H1 (cell line): ENCODE measurements around the gene EPB41L4B. TPM values are rescaled to one million over a fixed set of nuclear protein-coding genes. Genes with fewer than 3 reads are reported as not detected.

Experiments used
- CTCF ChIA-PET: fragments of 300-600 bp; sonication (Branson Sonifier 250); formaldehyde crosslinking; loops from one replicate; lab custom pipeline; 2021; ENCODE audit not compliant: partially characterized antibody; lab: Charles Lee
- POLR2A ChIA-PET: fragments of 300-600 bp; sonication (Branson Sonifier 250); formaldehyde crosslinking; loops from one replicate; lab custom pipeline; 2021; ENCODE audit warnings: inconsistent platforms; ENCODE audit not compliant: partially characterized antibody; lab: Charles Lee
- DNase-seq, 2 experiments: peaks; one replicate each; pipeline versions ENCODE4 v3.0.0 to v3.0.0-alpha.2; 2010 to 2022; ENCODE audit warnings: low spot score in 2 of 2, low read depth in 1 of 2, mixed read lengths in 1 of 2
- FAIRE-seq: peaks from 2 replicates; lab custom pipeline; 2011; peaks lifted over from hg19 to GRCh38; lab: Jason Lieb, UNC
- H2AFZ ChIP-seq: 2 replicates; pipeline ENCODE4 v1.8.1; 2012; ENCODE audit warnings: low read length, inconsistent platforms
- H2AK5ac ChIP-seq: 2 replicates; pipeline ENCODE4 v1.6.1; 2013; ENCODE audit warnings: low read depth, low read length
- H2BK120ac ChIP-seq: replicated peaks from 2 replicates; pipeline ENCODE3; 2013; ENCODE audit warnings: low read depth, low read length, inconsistent platforms
- H2BK12ac ChIP-seq: 2 replicates; pipeline ENCODE4 v1.6.1; 2013; ENCODE audit warnings: low read depth, low read length
- H2BK15ac ChIP-seq: 2 replicates; pipeline ENCODE4 v1.6.1; 2013; ENCODE audit warnings: low read length
- H2BK20ac ChIP-seq: 2 replicates; pipeline ENCODE4 v1.6.1; 2013; ENCODE audit warnings: low read length
- H2BK5ac ChIP-seq: 2 replicates; pipeline ENCODE4 v1.6.1; 2013; ENCODE audit warnings: low read depth, low read length
- H3K14ac ChIP-seq: 2 replicates; pipeline ENCODE4 v1.6.1; 2013; ENCODE audit warnings: inconsistent platforms; ENCODE audit not compliant: insufficient read length
- H3K18ac ChIP-seq: 2 replicates; pipeline ENCODE4 v1.6.1; 2013; ENCODE audit warnings: low read length; ENCODE audit errors: extremely low read depth
- H3K23ac ChIP-seq: 2 replicates; pipeline ENCODE4 v1.6.1; 2013; ENCODE audit warnings: inconsistent platforms; ENCODE audit not compliant: insufficient read length
- H3K23me2 ChIP-seq: 2 replicates; pipeline ENCODE4 v1.6.1; 2013; ENCODE audit warnings: low read depth, low read length
- H3K27ac ChIP-seq: 2 replicates; pipeline ENCODE4 v1.6.1; 2011; ENCODE audit warnings: low read depth, low read length, inconsistent platforms
- H3K27me3 ChIP-seq, 4 experiments: replicated peaks in 1 of 4; 1 replicate in 1 of 4; 2 replicates in 3 of 4; pipeline versions ENCODE4 v1.6.1 to v1.8.1; 2011 to 2013; ENCODE audit warnings: low read length in 3 of 4, mild to moderate bottlenecking in 3 of 4, inconsistent platforms in 2 of 4, mixed read lengths in 2 of 4, moderate library complexity in 1 of 4; ENCODE audit not compliant: control insufficient read depth in 3 of 4, insufficient read depth in 3 of 4; ENCODE audit errors: extremely low read depth in 1 of 4
- H3K36me3 ChIP-seq, 4 experiments: 2 replicates each; pipeline versions ENCODE4 v1.6.1 to v1.8.1; 2011 to 2013; ENCODE audit warnings: mild to moderate bottlenecking in 4 of 4, low read length in 3 of 4, moderate library complexity in 2 of 4, control low read depth in 1 of 4, inconsistent platforms in 1 of 4; ENCODE audit not compliant: insufficient read depth in 4 of 4, control insufficient read depth in 2 of 4
- H3K4ac ChIP-seq: replicated peaks from 2 replicates; pipeline ENCODE3; 2013; ENCODE audit warnings: low read length, low read depth, mixed read lengths, inconsistent platforms; ENCODE audit not compliant: insufficient read length
- H3K4me1 ChIP-seq, 4 experiments: replicated peaks in 1 of 4; 1 replicate in 1 of 4; 2 replicates in 3 of 4; pipeline versions ENCODE4 v1.6.1 to v1.8.1; 2011 to 2013; ENCODE audit warnings: low read length in 3 of 4, inconsistent platforms in 2 of 4, mixed read lengths in 1 of 4; ENCODE audit not compliant: insufficient read depth in 4 of 4, control insufficient read depth in 3 of 4
- H3K4me2 ChIP-seq, 2 experiments: 2 replicates each; pipeline versions ENCODE4 v1.6.1 to v1.8.1; 2011 to 2013; ENCODE audit warnings: low read depth in 2 of 2, low read length in 2 of 2, control low read depth in 1 of 2, inconsistent platforms in 1 of 2, mild to moderate bottlenecking in 1 of 2; ENCODE audit not compliant: insufficient read depth in 1 of 2
- H3K4me3 ChIP-seq, 4 experiments: fragments of 200-600, 300-600 bp in 1 of 4; sonication (generic), shearing (Covaris generic), sonication (Bioruptor Twin) in 1 of 4; 2 replicates each; pipeline versions ENCODE4 v1.5.1 to v1.8.1; 2011 to 2016; ENCODE audit warnings: low read length in 4 of 4, low read depth in 3 of 4, control low read depth in 2 of 4, inconsistent platforms in 2 of 4, mild to moderate bottlenecking in 2 of 4, mixed read lengths in 1 of 4, moderate library complexity in 1 of 4; ENCODE audit not compliant: insufficient read depth in 2 of 4; ENCODE audit errors: extremely low read depth in 1 of 4
- H3K56ac ChIP-seq: replicated peaks from 2 replicates; pipeline ENCODE3; 2013; ENCODE audit warnings: low read depth, mild to moderate bottlenecking, mixed read lengths, low read length, inconsistent platforms; ENCODE audit not compliant: insufficient read length
- H3K79me1 ChIP-seq: 2 replicates; pipeline ENCODE4 v1.6.1; 2013; ENCODE audit warnings: low read depth, low read length, control low read depth
- H3K79me2 ChIP-seq, 2 experiments: 2 replicates each; pipeline versions ENCODE4 v1.6.1 to v1.8.1; 2012 to 2013; ENCODE audit warnings: low read length in 2 of 2, mild to moderate bottlenecking in 2 of 2, inconsistent platforms in 1 of 2; ENCODE audit not compliant: insufficient read depth in 2 of 2, control insufficient read depth in 1 of 2
- H3K9ac ChIP-seq, 4 experiments: replicated peaks in 1 of 4; 1 replicate in 1 of 4; 2 replicates in 3 of 4; pipeline versions ENCODE4 v1.6.1 to v1.8.1; 2011 to 2013; ENCODE audit warnings: low read depth in 3 of 4, low read length in 3 of 4, control low read depth in 2 of 4, mild to moderate bottlenecking in 2 of 4, moderate library complexity in 2 of 4, inconsistent platforms in 1 of 4; ENCODE audit errors: extremely low read depth in 1 of 4
- H3K9me3 ChIP-seq, 2 experiments: 2 replicates each; pipeline versions ENCODE4 v1.6.1 to v1.8.1; 2012 to 2013; ENCODE audit warnings: mild to moderate bottlenecking in 2 of 2, moderate library complexity in 2 of 2, control low read depth in 1 of 2, inconsistent platforms in 1 of 2, low read depth in 1 of 2, low read length in 1 of 2, mixed read lengths in 1 of 2; ENCODE audit not compliant: insufficient read depth in 2 of 2
- H4K20me1 ChIP-seq, 2 experiments: replicated peaks in 1 of 2; 2 replicates each; pipeline versions ENCODE3 to v1.8.1; 2011 to 2013; ENCODE audit warnings: inconsistent platforms in 2 of 2, low read length in 2 of 2, mild to moderate bottlenecking in 1 of 2; ENCODE audit not compliant: insufficient read depth in 2 of 2, control insufficient read depth in 1 of 2
- H4K5ac ChIP-seq: 2 replicates; pipeline ENCODE4 v1.6.1; 2013; ENCODE audit warnings: low read length, low read depth, mixed read lengths, inconsistent platforms; ENCODE audit not compliant: insufficient read length
- H4K8ac ChIP-seq: 2 replicates; pipeline ENCODE4 v1.8.0; 2013; ENCODE audit warnings: mild to moderate bottlenecking, moderate library complexity, low read length, inconsistent platforms; ENCODE audit not compliant: insufficient read depth; ENCODE audit errors: extremely low read depth
- H4K91ac ChIP-seq: replicated peaks from 2 replicates; pipeline ENCODE3; 2013; ENCODE audit warnings: low read length, mixed read lengths, inconsistent platforms; ENCODE audit not compliant: insufficient read length
- ATF3 ChIP-seq: IDR thresholded peaks from 2 replicates; pipeline ENCODE4 v1.6.1; 2011; ENCODE audit warnings: low read depth, mild to moderate bottlenecking, low read length; ENCODE audit not compliant: insufficient read depth
- BCL11A ChIP-seq, 2 experiments: IDR thresholded peaks; one replicate each; pipeline ENCODE4 v1.6.1; 2011; ENCODE audit warnings: low read depth in 2 of 2, low read length in 2 of 2, mild to moderate bottlenecking in 2 of 2
- CEBPB ChIP-seq: IDR thresholded peaks from 2 replicates; pipeline ENCODE4 v1.6.1; 2012; ENCODE audit warnings: low read depth, low read length
- HDAC2 ChIP-seq, 2 experiments: fragments of 300-600 bp in 1 of 2; sonication (generic) in 1 of 2; IDR thresholded peaks; 2 replicates each; pipeline ENCODE4 v1.6.1; 2011 to 2012; ENCODE audit warnings: low read depth in 2 of 2, low read length in 2 of 2, mild to moderate bottlenecking in 2 of 2, moderate library complexity in 2 of 2, borderline replicate concordance in 1 of 2, inconsistent platforms in 1 of 2
- HDAC6 ChIP-seq: IDR thresholded peaks from one replicate; pipeline ENCODE4 v1.7.1; 2012; ENCODE audit warnings: low read depth, mild to moderate bottlenecking, inconsistent platforms, low read length, moderate library complexity
- MAX ChIP-seq: IDR thresholded peaks from 2 replicates; pipeline ENCODE4 v1.6.1; 2012; ENCODE audit warnings: inconsistent platforms
- RFX5 ChIP-seq: IDR thresholded peaks from 2 replicates; pipeline ENCODE4 v1.6.1; 2011; ENCODE audit warnings: low read depth, low read length, improper control_type of control experiment, borderline replicate concordance
- RNF2 ChIP-seq: fragments of 200-900, 300-1000 bp; sonication (generic); IDR thresholded peaks from 2 replicates; pipeline ENCODE4 v1.7.1; 2016; ENCODE audit warnings: borderline replicate concordance, low read depth, mild to moderate bottlenecking, antibody characterized with exemption, low read length; ENCODE audit not compliant: poor library complexity, severe bottlenecking; ENCODE audit errors: missing control alignments
- SRF ChIP-seq: IDR thresholded peaks from 2 replicates; pipeline ENCODE4 v1.6.1; 2011; ENCODE audit warnings: mild to moderate bottlenecking, low read depth, low read length, moderate library complexity
- TEAD4 ChIP-seq: IDR thresholded peaks from 2 replicates; pipeline ENCODE4 v1.6.1; 2012; ENCODE audit warnings: low read depth, low read length, inconsistent platforms, mixed read lengths
- polyA plus RNA-seq, 7 experiments: library from polyadenylated mRNA; depleted of rRNA in 3 of 7; stranded (reverse) in 5 of 7; unstranded in 2 of 7; fragments of >200 nt in 5 of 7; fragments of 200-250 nt in 2 of 7; gene quantifications; 1 replicate in 5 of 7; 2 replicates in 1 of 7; 4 replicates in 1 of 7; pipeline versions ENCODE4 v1.2.1 to v1.2.3, GENCODE V29; 2011 to 2013; ENCODE audit warnings: missing spikeins in 2 of 7, mixed read lengths in 2 of 7
- total RNA-seq: library from RNA; stranded (reverse); fragmentation: NEBNext Ultra II Directional; extraction: Animal tissue kit (Norgen Biotek cat#: 25700); gene quantifications from 2 replicates; pipeline ENCODE4 v1.2.1, GENCODE V29; 2021

The EPB41L4B gene
- total and polyA plus RNA-seq, 2 of the 8 experiments (the other 6 are each of a cell fraction or from before 2014, with no cell fraction given): 11.9 to 25.0 TPM

- Histone ChIP-seq H2BK20ac (no peak overlapping the region), H3K23ac (no peak overlapping the region), H3K9me3 (no peaks in the 10 kb centered on the region), H3K4me1 (peaks cover 1 to 4% (median 3%) of the 10 kb centered on the region in 4 experiments; a peak in 4 of 7 replicates), H3K79me2 (peaks cover 0 to 91% of the 10 kb centered on the region in 2 experiments), H3K36me3 (no peaks in the 10 kb centered on the region), H3K14ac (no peak overlapping the region), H2BK120ac (no peak overlapping the region), H3K56ac (no peak overlapping the region), H4K5ac (no peak overlapping the region), H2AFZ (no peak overlapping the region), H3K18ac (no peak overlapping the region), H3K27ac (no peak overlapping the region), H3K4me3 (no peak overlapping the region), H2BK12ac (no peak overlapping the region), H4K8ac (no peak overlapping the region), H3K4me2 (no peak overlapping the region), H3K27me3 (no peaks in the 10 kb centered on the region), H2AK5ac (no peak overlapping the region), H2BK15ac (no peak overlapping the region), H3K23me2 (peaks cover 2% of the 10 kb centered on the region; the same call in 1 of the 2 replicates), H2BK5ac (no peak overlapping the region), H4K20me1 (peaks cover 3 to 14% of the 10 kb centered on the region in 2 experiments), H3K9ac (no peak overlapping the region), H4K91ac (no peak overlapping the region), H3K79me1 (peaks cover 14% of the 10 kb centered on the region; the same call in 1 of the 2 replicates), H3K4ac (no peak overlapping the region)
- DNase-seq: no peak
- ChIA-PET CTCF (interaction anchor here (0.7 to 1.5 kb wide), 5 partner anchors 13 to 104 kb away, joined by 3 to 6 read pairs (median 3); no protein-coding TSS in a partner anchor), POLR2A (interaction anchor here (0.9 to 1.4 kb wide), 2 partner anchors 8 to 14 kb away, joined by 3 to 4 read pairs; no protein-coding TSS in a partner anchor)
- FAIRE-seq: no peak
- no peak for TF ChIP-seq TEAD4
- TF ChIP-seq RFX5: no peak
- TF ChIP-seq HDAC2 (IDR thresholded peaks at IDR 0.05; ENCODE audit: borderline replicate concordance in 1 of 2, low read depth in 2 of 2, low read length in 2 of 2): no peak
- no peak for TF ChIP-seq BCL11A (IDR thresholded peaks at IDR 0.05; ENCODE audit: low read depth in 2 of 2, low read length in 2 of 2)
- TF ChIP-seq RNF2: no peak
- TF ChIP-seq HDAC6: no peak
- TF ChIP-seq CEBPB: no peak
- TF ChIP-seq SRF: no peak
- no peak for TF ChIP-seq ATF3
- no peak for TF ChIP-seq MAX
These were observed 33.9 kb downstream of the EPB41L4B start for GRCh38 chr9:109286981-109287380.
